ENCODE measurements around the gene SIK3. TPM values are rescaled to one million over a fixed set of nuclear protein-coding genes. Genes with fewer than 3 reads are reported as not detected.
"Not testable (repeated sequence)": the region's sequence is repeated elsewhere in the genome, so short reads cannot be mapped to it uniquely, and the experiment has no call there.

SIK3 gene
- total RNA-seq, 4 donors from 2014 or later: 58.8 to 85.8 (median 59.8) TPM

GRCh38 chr11:117037279-117037974 is 60.8 kb downstream of the SIK3 start:
- DNase-seq: no peak
- Histone ChIP-seq H3K27me3 (no peaks in the 10 kb centered on the region), H3K4me1 (peaks cover 0 to 21% (median 9%) of the 10 kb centered on the region in 4 donors), H3K36me3 (no peaks in the 10 kb centered on the region), H3K4me3 (no peak overlapping the region), H3K9me3 (no peaks in the 10 kb centered on the region), H3K27ac (no peak overlapping the region)
- TF ChIP-seq POLR2A (IDR thresholded peaks at IDR 0.05) (no peak), CTCF (IDR thresholded peaks at IDR 0.05) (no peak)

- Histone ChIP-seq H3K4me1 (peaks cover 0 to 16% (median 9%) of the 10 kb centered on the region in 4 donors), H3K9me3 (no peaks in the 10 kb centered on the region), H3K4me3 (no peak overlapping the region), H3K27me3 (no peaks in the 10 kb centered on the region), H3K36me3 (no peaks in the 10 kb centered on the region), H3K27ac (no peak overlapping the region)
- TF ChIP-seq POLR2A (IDR thresholded peaks at IDR 0.05) (no peak), CTCF (IDR thresholded peaks at IDR 0.05) (no peak)
- no peak for DNase-seq
These were observed 63.3 kb downstream of the SIK3 start for GRCh38 chr11:117034901-117035300.

GRCh38 chr11:117026593-117027330 is 71.5 kb downstream of the SIK3 start:
- no peaks in the 10 kb centered on the region for H3K9me3 ChIP-seq
- TF ChIP-seq POLR2A (IDR thresholded peaks at IDR 0.05) (no peak), CTCF (IDR thresholded peaks at IDR 0.05) (no peak)
- H3K36me3 ChIP-seq: no peaks in the 10 kb centered on the region
- peaks cover 0 to 22% (median 2%) of the 10 kb centered on the region in 4 donors for H3K4me1 ChIP-seq
- H3K27me3 ChIP-seq: no peaks in the 10 kb centered on the region
- H3K4me3 ChIP-seq: no peak overlapping the region
- H3K27ac ChIP-seq: no peak overlapping the region
- no peak for DNase-seq

- H3K27me3 ChIP-seq, H3K9me3 ChIP-seq, H3K4me3 ChIP-seq, H3K27ac ChIP-seq, DNase-seq, H3K36me3 ChIP-seq: not testable (repeated sequence)
- peaks cover 0 to 44% (median 9%) of the 10 kb centered on the region in 4 donors for H3K4me1 ChIP-seq
These were observed 74.5 kb downstream of the SIK3 start for GRCh38 chr11:117023707-117024106.

GRCh38 chr11:117023178-117023577 is 75.0 kb downstream of the SIK3 start:
- Histone ChIP-seq H3K27ac (no peak overlapping the region), H3K4me1 (peaks cover 0 to 44% (median 9%) of the 10 kb centered on the region in 4 donors), H3K9me3 (no peaks in the 10 kb centered on the region), H3K27me3 (no peaks in the 10 kb centered on the region), H3K4me3 (no peak overlapping the region), H3K36me3 (no peaks in the 10 kb centered on the region)
- no peak for TF ChIP-seq CTCF (IDR thresholded peaks at IDR 0.05)
- TF ChIP-seq POLR2A (IDR thresholded peaks at IDR 0.05): no peak
- DNase-seq: no peak

GRCh38 chr11:117022526-117022925 is 75.7 kb downstream of the SIK3 start:
- Histone ChIP-seq H3K4me3 (no peak overlapping the region), H3K27ac (no peak overlapping the region), H3K36me3 (no peaks in the 10 kb centered on the region), H3K4me1 (peaks cover 0 to 44% (median 9%) of the 10 kb centered on the region in 4 donors), H3K9me3 (no peaks in the 10 kb centered on the region), H3K27me3 (no peaks in the 10 kb centered on the region)
- DNase-seq: no peak
- TF ChIP-seq POLR2A (IDR thresholded peaks at IDR 0.05) (no peak), CTCF (IDR thresholded peaks at IDR 0.05) (no peak)
